Karpas-422 (cell line): ENCODE results near the gene TCTN1. TPM values are rescaled to one million over a fixed set of nuclear protein-coding genes. Genes with fewer than 3 reads are reported as not detected.
"Not testable (repeated sequence)": the region's sequence is repeated elsewhere in the genome, so short reads cannot be mapped to it uniquely, and the experiment has no call there.

ENCODE experiments used
- DNase-seq: peaks from one replicate; pipeline ENCODE4 v3.0.0-alpha.2; 2015
- H2AFZ ChIP-seq: fragments of 200-600 bp; sonication (generic); 2 replicates; pipeline ENCODE4 v1.6.1; 2014; ENCODE audit warnings: antibody characterized with exemption, low read length, mixed read lengths
- H3K27ac ChIP-seq: fragments of 200-600 bp; sonication (generic); 2 replicates; pipeline ENCODE4 v1.5.1; 2014; ENCODE audit warnings: mild to moderate bottlenecking, low read length, moderate library complexity
- H3K27me3 ChIP-seq: fragments of 200-600 bp; sonication (generic); 2 replicates; pipeline ENCODE4 v1.6.1; 2014; ENCODE audit warnings: low read length, mixed read lengths
- H3K36me3 ChIP-seq: fragments of 200-600 bp; sonication (generic); 2 replicates; pipeline ENCODE4 v1.6.1; 2014; ENCODE audit warnings: low read length, mixed read lengths; ENCODE audit not compliant: insufficient read depth
- H3K4me1 ChIP-seq: fragments of 200-600 bp; sonication (generic); 2 replicates; pipeline ENCODE4 v1.6.1; 2014; ENCODE audit warnings: mild to moderate bottlenecking, low read length, mixed read lengths
- H3K4me2 ChIP-seq: fragments of 200-600 bp; sonication (generic); 2 replicates; pipeline ENCODE4 v1.6.1; 2014; ENCODE audit warnings: low read length, low read depth, mild to moderate bottlenecking; ENCODE audit not compliant: poor library complexity, severe bottlenecking
- H3K4me3 ChIP-seq: fragments of 200-600 bp; sonication (generic); 2 replicates; pipeline ENCODE4 v1.5.1; 2014; ENCODE audit warnings: mild to moderate bottlenecking, antibody characterized with exemption, low read length, mixed read lengths
- H3K79me2 ChIP-seq: fragments of 200-600 bp; sonication (generic); 2 replicates; pipeline ENCODE4 v1.6.1; 2014; ENCODE audit warnings: mild to moderate bottlenecking, low read length, mixed read lengths
- H3K9ac ChIP-seq: fragments of 200-600 bp; sonication (generic); 2 replicates; pipeline ENCODE4 v1.6.0; 2014; ENCODE audit warnings: low read length
- H3K9me2 ChIP-seq: fragments of 200-600 bp; sonication (generic), shearing (Covaris generic); replicated peaks from 2 replicates; pipeline ENCODE4 v1.6.0; 2014; ENCODE audit warnings: mild to moderate bottlenecking, low read length, moderate library complexity; ENCODE audit not compliant: insufficient read depth
- H3K9me3 ChIP-seq: fragments of 300-700, 200-600 bp; sonication (generic); 2 replicates; pipeline ENCODE4 v1.6.1; 2014; ENCODE audit warnings: low read length, mixed read lengths
- H4K20me1 ChIP-seq: fragments of 200-600 bp; sonication (generic); 2 replicates; pipeline ENCODE4 v1.6.1; 2014; ENCODE audit warnings: mild to moderate bottlenecking, antibody characterized with exemption, low read length, low read depth; ENCODE audit not compliant: insufficient read depth
- total RNA-seq: library from RNA; depleted of rRNA; stranded (reverse); fragments of >200 nt; shearing (Covaris generic); gene quantifications from 2 replicates; pipeline ENCODE4 v1.2.3, GENCODE V29; 2014; ENCODE audit warnings: low replicate concordance; rRNA removed

Gene TCTN1
- total RNA-seq, result 31.0 and 31.3 TPM in 2 replicates

DNA sequence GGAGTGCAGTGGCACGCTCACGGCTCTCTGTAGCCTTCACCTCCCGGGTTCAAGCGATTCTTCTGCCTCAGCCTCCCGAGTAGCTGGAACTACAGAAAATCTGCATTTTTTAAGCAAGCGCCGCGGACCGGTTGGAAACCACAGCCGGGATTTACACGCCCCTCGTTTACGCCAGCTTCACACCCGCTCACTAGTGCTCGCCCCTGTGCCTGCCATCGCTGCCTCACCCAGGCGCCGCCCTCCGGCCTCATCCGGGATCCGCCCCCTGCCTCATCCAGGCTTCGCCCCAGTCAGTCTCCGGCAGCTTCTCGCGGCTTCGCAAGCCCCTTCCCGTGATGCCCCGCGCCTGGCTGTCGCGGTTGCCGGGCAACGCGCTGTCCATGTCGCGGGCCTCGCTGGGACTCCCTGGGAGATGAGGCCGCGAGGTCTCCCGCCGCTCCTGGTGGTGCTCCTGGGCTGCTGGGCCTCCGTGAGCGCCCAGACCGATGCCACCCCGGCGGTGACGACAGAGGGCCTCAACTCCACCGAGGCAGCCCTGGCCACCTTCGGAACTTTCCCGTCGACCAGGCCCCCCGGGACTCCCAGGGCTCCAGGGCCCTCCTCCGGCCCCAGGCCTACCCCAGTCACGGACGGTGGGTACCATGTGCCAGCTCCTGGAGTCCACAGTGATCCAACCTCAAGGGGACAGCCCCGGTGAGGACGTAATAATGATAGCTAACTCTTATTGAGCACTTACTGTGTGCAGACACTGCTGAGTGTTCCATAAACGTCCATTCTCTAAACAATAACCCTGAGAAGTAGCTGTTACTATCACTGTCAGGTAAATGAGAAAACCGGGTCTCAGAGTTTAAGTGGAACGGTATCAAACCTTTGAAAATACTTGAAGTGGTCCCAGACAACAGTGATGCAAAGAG lies at the start of gene TCTN1:
Gene TCTN1, plus strand, starts transcription at position 359 of the 914 bp plus-strand sequence. Its CDS starts 54 bp downstream, at position 413.
- no peaks in the 10 kb centered on the region for H3K9me3 ChIP-seq
- H3K9ac ChIP-seq, result peak within 1 kb of the TSS; percentile 84
- DNase-seq, result peak; percentile 98
- peaks cover 30% of the 10 kb centered on the region for H3K4me1 ChIP-seq
- peak within 1 kb of the TSS; percentile 84 for H3K4me3 ChIP-seq
- peak within 1 kb of the TSS; percentile 93 for H2AFZ ChIP-seq
- H3K79me2 ChIP-seq, result no peaks in the 10 kb centered on the region
- 0 out of 2 replicates have a peak within 1 kb of the TSS, but pooled peaks have one; percentile 44 for H3K27ac ChIP-seq
- no peaks in the 10 kb centered on the region for H3K27me3 ChIP-seq
- no peaks in the 10 kb centered on the region for H3K36me3 ChIP-seq
- no peaks in the 10 kb centered on the region for H3K9me2 ChIP-seq
- peak within 1 kb of the TSS; percentile 89 for H3K4me2 ChIP-seq
- no peaks in the 10 kb centered on the region for H4K20me1 ChIP-seq

- no peak overlapping the region for H2AFZ ChIP-seq
- peaks cover 87% of the 10 kb centered on the region for H3K4me1 ChIP-seq
- H3K4me2 ChIP-seq, result peak overlapping the region; percentile 57
- H3K27ac ChIP-seq, result peak overlapping the region; percentile 92
- H3K4me3 ChIP-seq, result no peak overlapping the region; the same call in 1 of the 2 replicates
- H3K9me3 ChIP-seq, result no peaks in the 10 kb centered on the region
- H3K79me2 ChIP-seq, result peaks cover 98% of the 10 kb centered on the region
- peaks cover 7% of the 10 kb centered on the region; the same call in 1 of the 2 replicates for H4K20me1 ChIP-seq
- H3K9me2 ChIP-seq, result no peaks in the 10 kb centered on the region
- H3K9ac ChIP-seq, result peak overlapping the region; percentile 43
- H3K27me3 ChIP-seq, result no peaks in the 10 kb centered on the region
- H3K36me3 ChIP-seq, result peaks cover 5% of the 10 kb centered on the region; the same call in 1 of the 2 replicates
- DNase-seq, result no peak
Observed at GRCh38 chr12:110564471-110564991, 49.4 kb upstream of the TCTN1 start.

- peak overlapping the region; percentile 92 for H3K27ac ChIP-seq
- H3K36me3 ChIP-seq, result 0 out of 2 replicates have a peak, but pooled peaks cover 7% of the 10 kb centered on the region
- no peak for DNase-seq
- H3K4me3 ChIP-seq, result no peak overlapping the region
- peak overlapping the region; percentile 38 for H3K9ac ChIP-seq
- H3K9me3 ChIP-seq, result no peaks in the 10 kb centered on the region
- H4K20me1 ChIP-seq, result peaks cover 10% of the 10 kb centered on the region; the same call in 1 of the 2 replicates
- H2AFZ ChIP-seq, result no peak overlapping the region
- peak overlapping the region; percentile 57 for H3K4me2 ChIP-seq
- peaks cover 86% of the 10 kb centered on the region for H3K79me2 ChIP-seq
- H3K27me3 ChIP-seq, result no peaks in the 10 kb centered on the region
- H3K4me1 ChIP-seq, result peaks cover 79% of the 10 kb centered on the region
- H3K9me2 ChIP-seq, result no peaks in the 10 kb centered on the region
Observed at GRCh38 chr12:110565894-110566871, 47.7 kb upstream of the TCTN1 start.

DNA sequence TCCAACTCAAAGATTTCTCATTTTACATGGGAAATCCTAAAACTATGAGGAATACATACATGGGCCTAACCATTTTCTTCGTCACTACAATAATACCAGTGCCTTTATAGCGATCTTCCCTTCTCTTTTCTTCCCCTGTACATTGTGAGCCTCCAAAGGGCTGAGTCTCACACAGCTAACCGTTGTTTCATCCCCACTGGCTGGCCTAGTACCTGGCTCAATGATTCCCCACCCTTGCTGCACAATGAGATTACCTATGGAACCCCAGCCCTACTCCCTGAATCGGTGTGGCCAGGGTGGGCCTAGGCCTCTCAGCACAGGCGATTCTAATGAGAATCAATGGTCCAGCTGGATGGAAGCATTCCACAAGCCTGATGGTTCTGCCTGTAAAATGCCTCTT lies 46.9 kb upstream of the TCTN1 start:
- H3K27me3 ChIP-seq, result no peaks in the 10 kb centered on the region
- peaks cover 71% of the 10 kb centered on the region for H3K4me1 ChIP-seq
- DNase-seq, result no peak
- H3K9me2 ChIP-seq, result no peaks in the 10 kb centered on the region
- no peak overlapping the region for H3K4me3 ChIP-seq
- H3K9ac ChIP-seq, result peak overlapping the region; percentile 38
- peak overlapping the region; percentile 92 for H3K27ac ChIP-seq
- no peak overlapping the region for H2AFZ ChIP-seq
- peaks cover 86% of the 10 kb centered on the region for H3K79me2 ChIP-seq
- peaks cover 10% of the 10 kb centered on the region; the same call in 1 of the 2 replicates for H4K20me1 ChIP-seq
- no peak overlapping the region for H3K4me2 ChIP-seq
- H3K9me3 ChIP-seq, result peaks cover 7% of the 10 kb centered on the region
- peaks cover 11% of the 10 kb centered on the region; the same call in 1 of the 2 replicates for H3K36me3 ChIP-seq

- Histone ChIP-seq H3K9ac (no peak overlapping the region), H3K4me2 (no peak overlapping the region), H4K20me1 (peaks cover 10% of the 10 kb centered on the region; the same call in 1 of the 2 replicates), H3K79me2 (peaks cover 86% of the 10 kb centered on the region), H2AFZ (no peak overlapping the region), H3K4me1 (peaks cover 53% of the 10 kb centered on the region), H3K36me3 (peaks cover 21% of the 10 kb centered on the region; the same call in 1 of the 2 replicates), H3K27ac (no peak overlapping the region), H3K27me3 (no peaks in the 10 kb centered on the region), H3K9me3 (peaks cover 10% of the 10 kb centered on the region), H3K4me3 (no peak overlapping the region), H3K9me2 (no peaks in the 10 kb centered on the region)
- DNase-seq, result no peak
Observed at GRCh38 chr12:110568752-110569151, 45.2 kb upstream of the TCTN1 start.

DNA sequence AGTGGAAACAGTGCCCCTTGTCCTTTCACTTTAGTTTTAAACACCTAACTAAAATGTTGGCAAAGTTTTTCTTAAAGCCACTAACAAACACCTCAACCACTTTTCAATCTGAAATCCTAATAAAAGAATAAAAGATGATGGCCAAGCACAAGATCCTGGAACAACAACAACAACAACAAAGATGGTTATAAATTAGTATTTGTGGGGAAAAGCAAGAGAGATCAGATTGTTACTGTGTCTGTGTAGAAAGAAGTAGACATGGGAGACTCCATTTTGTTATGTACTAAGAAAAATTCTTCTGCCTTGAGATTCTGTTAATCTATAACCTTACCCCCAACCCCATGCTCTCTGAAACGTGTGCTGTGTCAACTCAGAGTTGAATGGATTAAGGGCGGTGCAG lies 44.1 kb upstream of the TCTN1 start:
- H2AFZ ChIP-seq, H3K9me2 ChIP-seq, H3K9ac ChIP-seq, DNase-seq, H3K4me2 ChIP-seq, H3K27me3 ChIP-seq, H4K20me1 ChIP-seq, H3K4me3 ChIP-seq: not testable (repeated sequence)
- H3K9me3 ChIP-seq, result peaks cover 15% of the 10 kb centered on the region
- H3K4me1 ChIP-seq, result peaks cover 43% of the 10 kb centered on the region
- H3K27ac ChIP-seq, result peak overlapping the region; percentile 35; the same call in 1 of the 2 replicates
- peaks cover 26% of the 10 kb centered on the region for H3K36me3 ChIP-seq
- H3K79me2 ChIP-seq, result peaks cover 86% of the 10 kb centered on the region

- H4K20me1 ChIP-seq, result not testable (repeated sequence)
Observed at GRCh38 chr12:110570798-110571197, 43.1 kb upstream of the TCTN1 start.

More at GRCh38 chr12:110570798-110571197, 43.1 kb upstream of the TCTN1 start:
- H3K27ac ChIP-seq, H3K9ac ChIP-seq, H2AFZ ChIP-seq, H3K9me2 ChIP-seq, DNase-seq, H3K4me3 ChIP-seq, H3K27me3 ChIP-seq, H3K4me2 ChIP-seq: not testable (repeated sequence)
- Histone ChIP-seq H3K4me1 (peaks cover 34% of the 10 kb centered on the region), H3K79me2 (peaks cover 86% of the 10 kb centered on the region), H3K9me3 (peaks cover 15% of the 10 kb centered on the region), H3K36me3 (peaks cover 28% of the 10 kb centered on the region)
